ENCODE measurements around the gene SKI. TPM values are rescaled to one million over a fixed set of nuclear protein-coding genes. Genes with fewer than 3 reads are reported as not detected.

The SKI gene
- total RNA-seq, 1 donor from 2014 or later, result 90.0 TPM

DNA sequence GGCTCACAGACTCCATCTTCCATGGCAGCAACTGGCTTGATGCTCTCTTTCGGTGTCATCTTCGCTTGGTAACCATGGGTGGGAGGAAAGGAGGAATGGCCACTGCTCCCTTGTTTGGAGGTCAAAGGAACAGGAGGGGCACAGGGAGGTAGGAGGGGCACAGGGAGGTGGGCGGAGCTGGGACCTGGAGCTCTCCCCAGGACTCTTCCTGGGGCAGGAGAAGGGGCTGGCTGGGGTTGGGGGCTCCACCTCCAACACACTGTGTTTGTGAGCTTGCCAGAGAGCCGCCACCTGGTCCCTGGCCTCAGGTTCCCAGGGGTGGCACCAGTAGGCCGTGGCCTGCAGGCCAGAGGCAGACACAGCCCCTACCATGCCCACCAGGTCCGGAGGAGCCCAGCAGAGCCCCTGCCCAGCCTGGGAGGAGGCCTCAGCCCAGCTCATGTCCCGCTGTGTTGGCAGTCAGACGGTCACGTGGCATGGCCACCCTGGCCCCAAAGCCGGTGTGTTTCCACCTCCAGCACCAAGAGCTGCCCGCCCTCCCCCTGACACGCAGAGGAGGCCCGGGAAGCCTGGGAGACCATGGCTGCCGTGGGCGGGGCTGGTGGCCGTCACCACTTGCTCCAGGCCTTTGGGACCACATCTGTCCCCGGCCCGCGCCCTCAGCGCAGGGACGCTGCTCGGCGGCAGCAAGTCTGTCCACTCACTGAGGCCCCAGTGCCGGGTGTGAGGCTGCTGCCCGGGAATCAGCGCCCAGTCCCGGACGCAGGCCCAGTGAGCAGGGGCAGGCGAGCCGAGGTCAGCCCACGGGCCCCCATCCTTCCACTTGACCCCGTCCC lies 89.3 kb downstream of the SKI start:
- no peak for TF ChIP-seq CTCF (IDR thresholded peaks at IDR 0.05)
- Histone ChIP-seq H3K27ac (no peak overlapping the region), H3K36me3 (no peaks in the 10 kb centered on the region), H3K9me3 (no peaks in the 10 kb centered on the region), H3K4me3 (no peak overlapping the region), H3K4me1 (peaks cover 65% of the 10 kb centered on the region), H3K27me3 (ENCODE audit: low read depth) (no peaks in the 10 kb centered on the region)
- ATAC-seq (no peak), DNase-seq (no peak)
- intact Hi-C loops (cut with DNase I), result no loop called here

GRCh38 chr1:2318314-2319278 lies 90.5 kb downstream of the SKI start:
- no peaks in the 10 kb centered on the region for H3K36me3 ChIP-seq
- peaks cover 58% of the 10 kb centered on the region for H3K4me1 ChIP-seq
- intact Hi-C loops (cut with DNase I), result no loop called here
- H3K9me3 ChIP-seq, result no peaks in the 10 kb centered on the region
- H3K27me3 ChIP-seq (ENCODE audit: low read depth), result no peaks in the 10 kb centered on the region
- H3K27ac ChIP-seq, result peak overlapping the region; percentile 18
- H3K4me3 ChIP-seq, result no peak overlapping the region
- DNase-seq (no peak), ATAC-seq (no peak)
- TF ChIP-seq CTCF (IDR thresholded peaks at IDR 0.05), result no peak

DNA sequence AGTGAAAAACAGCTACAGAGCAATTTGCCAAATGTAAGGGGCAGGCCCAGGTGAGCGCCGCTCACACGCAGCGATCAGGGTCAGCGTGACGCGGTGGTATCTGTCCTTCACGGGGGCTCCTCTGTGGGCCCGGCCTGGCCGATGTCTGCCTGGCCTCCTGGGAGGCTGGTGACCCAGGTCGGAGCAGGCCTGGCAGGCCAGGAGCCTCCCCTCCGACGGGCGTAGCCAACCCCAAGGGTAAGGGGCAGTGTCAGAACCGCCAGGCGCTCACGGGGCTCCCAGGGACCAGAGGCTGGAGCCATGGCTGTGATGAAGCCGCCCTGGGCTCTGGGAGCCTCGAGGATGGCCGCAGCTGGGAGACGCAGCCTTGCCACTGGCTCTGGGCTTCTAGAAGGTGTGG lies 91.2 kb downstream of the SKI start:
- no peak for DNase-seq
- intact Hi-C loops (cut with DNase I), result no loop called here
- Histone ChIP-seq H3K4me3 (no peak overlapping the region), H3K36me3 (no peaks in the 10 kb centered on the region), H3K4me1 (peaks cover 51% of the 10 kb centered on the region), H3K27me3 (ENCODE audit: low read depth) (no peaks in the 10 kb centered on the region), H3K9me3 (no peaks in the 10 kb centered on the region), H3K27ac (no peak overlapping the region)
- no peak for ATAC-seq
- TF ChIP-seq CTCF (IDR thresholded peaks at IDR 0.05), result no peak

DNA sequence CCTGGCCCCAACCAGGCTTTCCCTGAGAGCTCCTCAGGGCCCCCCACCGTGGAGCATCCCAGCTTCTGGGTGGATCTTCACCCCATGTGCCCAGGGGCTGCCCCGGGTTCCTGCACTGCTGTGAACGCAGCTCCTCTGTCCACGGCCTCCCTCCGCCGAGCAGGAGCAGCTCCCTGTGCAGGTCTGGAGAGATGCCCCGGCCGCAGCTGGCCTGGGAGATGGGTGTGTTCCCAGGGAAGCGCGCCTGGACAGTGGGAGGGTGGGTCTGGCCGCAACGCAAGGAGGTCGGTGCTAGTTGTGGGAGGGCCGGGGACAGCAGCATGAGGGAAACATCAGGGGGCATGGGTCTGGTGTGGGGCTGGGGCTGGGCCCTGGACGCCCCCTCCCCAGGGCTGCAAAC lies 91.9 kb downstream of the SKI start:
- DNase-seq, result no peak
- ATAC-seq, result no peak
- peaks cover 48% of the 10 kb centered on the region for H3K4me1 ChIP-seq

More for the DNA sequence above, 91.9 kb downstream of the SKI start:
- Histone ChIP-seq H3K36me3 (no peaks in the 10 kb centered on the region), H3K9me3 (no peaks in the 10 kb centered on the region), H3K27me3 (ENCODE audit: low read depth) (no peaks in the 10 kb centered on the region), H3K27ac (no peak overlapping the region), H3K4me3 (no peak overlapping the region)
- intact Hi-C loops (cut with DNase I), result no loop called here
- TF ChIP-seq CTCF (IDR thresholded peaks at IDR 0.05), result no peak

Data from lower lobe of right lung (tissue), 2 donors.